ENCODE measurements around the gene TRUB1. TPM values are rescaled to one million over a fixed set of nuclear protein-coding genes. Genes with fewer than 3 reads are reported as not detected.
A peak's percentile ranks its signal among the peaks of the same experiment; 100 is the strongest.
"Not testable (repeated sequence)": the region's sequence is repeated elsewhere in the genome, so short reads cannot be mapped to it uniquely, and the experiment has no call there.

Gene TRUB1
- total RNA-seq, 6 experiments from 2014 or later, result 17.4 to 23.2 (median 22.3) TPM

DNA sequence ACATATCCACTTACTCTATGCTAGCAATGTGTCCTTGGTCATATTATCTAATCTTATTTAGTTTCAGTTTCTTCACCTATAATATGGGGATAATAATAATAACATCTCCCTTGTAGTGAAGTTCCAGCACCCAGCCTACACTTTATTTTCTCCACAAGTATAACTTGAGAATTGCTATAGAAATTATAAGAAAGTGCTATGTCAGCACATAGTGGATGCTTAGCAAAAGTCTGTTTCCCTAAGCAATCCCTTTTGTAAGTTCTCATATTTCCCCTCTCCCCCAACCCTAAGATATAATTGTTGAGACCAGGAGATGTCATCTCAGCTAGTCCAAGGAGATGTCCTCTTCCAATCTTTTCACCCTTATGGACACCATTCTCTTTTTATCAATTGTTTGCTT, 5.8 kb upstream of the TRUB1 start:
- Mint-ChIP-seq H3K4me3 (no peak overlapping the region), H3K27ac (no peak overlapping the region), H3K27me3 (ENCODE audit: insufficient read depth) (no peaks in the 10 kb centered on the region; the same call in 1 of the 2 replicates), H3K9me3 (no peaks in the 10 kb centered on the region), H3K36me3 (ENCODE audit: low read depth) (no peaks in the 10 kb centered on the region), H3K4me1 (ENCODE audit: low read depth) (peaks cover 24% of the 10 kb centered on the region)
- TF ChIP-seq CTCF (IDR thresholded peaks at IDR 0.05), result no peak
- DNase-seq, result no peak

- DNase-seq, result no peak
- no peak overlapping the region for H3K27ac Mint-ChIP-seq
- no peaks in the 10 kb centered on the region; the same call in 1 of the 2 replicates for H3K27me3 Mint-ChIP-seq (ENCODE audit: insufficient read depth)
- H3K36me3 Mint-ChIP-seq (ENCODE audit: low read depth), result no peaks in the 10 kb centered on the region
- no peaks in the 10 kb centered on the region for H3K9me3 Mint-ChIP-seq
- no peak for TF ChIP-seq CTCF (IDR thresholded peaks at IDR 0.05)
- H3K4me1 Mint-ChIP-seq (ENCODE audit: low read depth), result peaks cover 24% of the 10 kb centered on the region
- no peak overlapping the region for H3K4me3 Mint-ChIP-seq
These were observed 5.0 kb upstream of the TRUB1 start for GRCh38 chr10:114932945-114933344.

GRCh38 chr10:114933588-114933987, 4.4 kb upstream of the TRUB1 start:
- H3K36me3 Mint-ChIP-seq (ENCODE audit: low read depth), result no peaks in the 10 kb centered on the region
- peaks cover 24% of the 10 kb centered on the region for H3K4me1 Mint-ChIP-seq (ENCODE audit: low read depth)
- no peaks in the 10 kb centered on the region for H3K9me3 Mint-ChIP-seq
- TF ChIP-seq CTCF (IDR thresholded peaks at IDR 0.05), result no peak
- H3K27me3 Mint-ChIP-seq (ENCODE audit: insufficient read depth), result no peaks in the 10 kb centered on the region; the same call in 1 of the 2 replicates
- DNase-seq, result no peak
- H3K27ac Mint-ChIP-seq, result no peak overlapping the region
- H3K4me3 Mint-ChIP-seq, result no peak overlapping the region

GRCh38 chr10:114933995-114934394, 4.0 kb upstream of the TRUB1 start:
- not testable (repeated sequence) for DNase-seq; H3K27ac Mint-ChIP-seq; H3K9me3 Mint-ChIP-seq; H3K36me3 Mint-ChIP-seq (ENCODE audit: low read depth); H3K27me3 Mint-ChIP-seq (ENCODE audit: insufficient read depth); H3K4me3 Mint-ChIP-seq
- H3K4me1 Mint-ChIP-seq (ENCODE audit: low read depth), result peaks cover 26% of the 10 kb centered on the region

- peaks cover 4% of the 10 kb centered on the region; the same call in 1 of the 2 replicates for H3K36me3 Mint-ChIP-seq (ENCODE audit: low read depth)
- H3K4me1 Mint-ChIP-seq (ENCODE audit: low read depth), result peaks cover 26% of the 10 kb centered on the region
- no peak for DNase-seq
- peak overlapping the region; percentile 95 for H3K27ac Mint-ChIP-seq
- H3K9me3 Mint-ChIP-seq, result no peaks in the 10 kb centered on the region
- no peak for TF ChIP-seq CTCF (IDR thresholded peaks at IDR 0.05)
- H3K4me3 Mint-ChIP-seq, result peak overlapping the region; percentile 98
- peaks cover 2% of the 10 kb centered on the region for H3K27me3 Mint-ChIP-seq (ENCODE audit: insufficient read depth)
These were observed 830 bp downstream of the TRUB1 start for GRCh38 chr10:114938856-114939193.

GRCh38 chr10:114940735-114941134, 2.7 kb downstream of the TRUB1 start:
- no peak overlapping the region for H3K4me3 Mint-ChIP-seq
- no peak for TF ChIP-seq CTCF (IDR thresholded peaks at IDR 0.05)

More at GRCh38 chr10:114940735-114941134, 2.7 kb downstream of the TRUB1 start:
- Mint-ChIP-seq H3K27ac (no peak overlapping the region; the same call in 1 of the 2 replicates), H3K36me3 (ENCODE audit: low read depth) (peaks cover 15% of the 10 kb centered on the region), H3K27me3 (ENCODE audit: insufficient read depth) (peaks cover 2% of the 10 kb centered on the region), H3K9me3 (no peaks in the 10 kb centered on the region), H3K4me1 (ENCODE audit: low read depth) (peaks cover 25% of the 10 kb centered on the region)
- no peak for DNase-seq
